Astrocyte (in vitro differentiated cells and primary cell): Measurements from ENCODE around the gene TENM3. TPM values are rescaled to one million over a fixed set of nuclear protein-coding genes. Genes with fewer than 3 reads are reported as not detected.

Experiments
- DNase-seq: peaks from one replicate; pipeline ENCODE4 v3.0.0-alpha.2; 2010; ENCODE audit warnings: low read depth
- FAIRE-seq: peaks from 2 replicates; lab custom pipeline; 2011; peaks lifted over from hg19 to GRCh38; lab: Jason Lieb, UNC
- H2AFZ ChIP-seq: 2 replicates; pipeline ENCODE4 v1.6.0; 2012; ENCODE audit warnings: low read depth, low read length, inconsistent platforms
- H3K27ac ChIP-seq: 2 replicates; pipeline ENCODE4 v1.5.1; 2011; ENCODE audit warnings: low read depth, low read length, inconsistent platforms
- H3K27me3 ChIP-seq: 2 replicates; pipeline ENCODE4 v1.6.0; 2011; ENCODE audit warnings: low read length, inconsistent platforms; ENCODE audit not compliant: insufficient read depth
- H3K36me3 ChIP-seq: 2 replicates; pipeline ENCODE4 v1.5.1; 2011; ENCODE audit warnings: low read length, inconsistent platforms; ENCODE audit not compliant: insufficient read depth
- H3K4me1 ChIP-seq: 2 replicates; pipeline ENCODE4 v1.5.1; 2011; ENCODE audit warnings: low read length, inconsistent platforms; ENCODE audit not compliant: insufficient read depth
- H3K4me2 ChIP-seq: 2 replicates; pipeline ENCODE4 v1.6.0; 2012; ENCODE audit warnings: low read length, inconsistent platforms
- H3K4me3 ChIP-seq: 2 replicates; pipeline ENCODE4 v1.5.1; 2011; ENCODE audit warnings: low read depth, mild to moderate bottlenecking, low read length, inconsistent platforms; ENCODE audit not compliant: insufficient read depth
- H3K79me2 ChIP-seq: 2 replicates; pipeline ENCODE4 v1.6.0; 2012; ENCODE audit warnings: mild to moderate bottlenecking, low read length, inconsistent platforms; ENCODE audit not compliant: insufficient read depth
- H3K9ac ChIP-seq: 2 replicates; pipeline ENCODE4 v1.6.0; 2012; ENCODE audit warnings: mild to moderate bottlenecking, low read length, inconsistent platforms
- H3K9me3 ChIP-seq: 2 replicates; pipeline ENCODE4 v1.5.1; 2012; ENCODE audit warnings: low read depth, mild to moderate bottlenecking, low read length, inconsistent platforms; ENCODE audit not compliant: insufficient read depth
- H4K20me1 ChIP-seq: 2 replicates; pipeline ENCODE4 v1.6.0; 2012; ENCODE audit warnings: low read length, inconsistent platforms; ENCODE audit not compliant: insufficient read depth
- H3K27ac Mint-ChIP-seq: one replicate; pipeline ENCODE4 v1.8.0; 2021; ENCODE audit warnings: mild to moderate bottlenecking, mixed read lengths; ENCODE audit not compliant: unreplicated experiment
- H3K27me3 Mint-ChIP-seq: one replicate; pipeline ENCODE4 v1.8.0; 2021; ENCODE audit warnings: low read depth, mixed read lengths; ENCODE audit not compliant: unreplicated experiment
- H3K36me3 Mint-ChIP-seq: one replicate; pipeline ENCODE4 v1.8.0; 2021; ENCODE audit warnings: low read depth, mixed read lengths; ENCODE audit not compliant: unreplicated experiment
- H3K4me1 Mint-ChIP-seq: one replicate; pipeline ENCODE4 v1.8.0; 2021; ENCODE audit warnings: low read depth, mixed read lengths; ENCODE audit not compliant: unreplicated experiment
- H3K4me3 Mint-ChIP-seq: one replicate; pipeline ENCODE4 v1.8.0; 2021; ENCODE audit warnings: mild to moderate bottlenecking, moderate library complexity, mixed read lengths; ENCODE audit not compliant: unreplicated experiment
- H3K9me3 Mint-ChIP-seq: one replicate; pipeline ENCODE4 v1.8.0; 2021; ENCODE audit warnings: mild to moderate bottlenecking, mixed read lengths; ENCODE audit not compliant: unreplicated experiment
- CTCF ChIP-seq: IDR thresholded peaks from 2 replicates; pipeline ENCODE4 v1.5.1; 2011; ENCODE audit warnings: low read depth, mild to moderate bottlenecking, inconsistent platforms, low read length, moderate library complexity; ENCODE audit not compliant: insufficient read depth
- EZH2 ChIP-seq: IDR thresholded peaks from 2 replicates; pipeline ENCODE4 v1.6.1; 2012; ENCODE audit warnings: mild to moderate bottlenecking, low read length, inconsistent platforms; ENCODE audit not compliant: insufficient read depth
- total RNA-seq: library from RNA; stranded (reverse); gene quantifications from 2 replicates; pipeline ENCODE4 v1.2.1, GENCODE V29; 2021

The TENM3 gene
- total RNA-seq, 1 donor from 2014 or later, result 127 TPM

- Mint-ChIP-seq H3K4me1 (peaks cover 12% of the 10 kb centered on the region), H3K27me3 (no peaks in the 10 kb centered on the region), H3K36me3 (no peaks in the 10 kb centered on the region), H3K9me3 (no peaks in the 10 kb centered on the region), H3K27ac (no peak overlapping the region), H3K4me3 (no peak overlapping the region)
- no peak overlapping the region for H3K4me3 ChIP-seq
- H3K9ac ChIP-seq, result no peak overlapping the region
- FAIRE-seq (no peak), DNase-seq (no peak)
- no peaks in the 10 kb centered on the region for H3K27me3 ChIP-seq
- H3K79me2 ChIP-seq, result peaks cover 71% of the 10 kb centered on the region
- H3K9me3 ChIP-seq, result no peaks in the 10 kb centered on the region
- H3K4me2 ChIP-seq, result no peak overlapping the region
- H3K4me1 ChIP-seq, result no peaks in the 10 kb centered on the region
- H3K27ac ChIP-seq, result no peak overlapping the region
- peaks cover 31% of the 10 kb centered on the region for H4K20me1 ChIP-seq
- no peaks in the 10 kb centered on the region for H3K36me3 ChIP-seq
- H2AFZ ChIP-seq, result no peak overlapping the region
- no peak for TF ChIP-seq CTCF
- TF ChIP-seq EZH2, result no peak
Measured at GRCh38 chr4:182453830-182454229, 210.6 kb downstream of the TENM3 start.

GRCh38 chr4:182454440-182455013, 211.3 kb downstream of the TENM3 start:
- H3K27me3 ChIP-seq, result no peaks in the 10 kb centered on the region
- no peak overlapping the region for H3K4me3 ChIP-seq
- H3K79me2 ChIP-seq, result peaks cover 71% of the 10 kb centered on the region
- no peaks in the 10 kb centered on the region for H3K4me1 ChIP-seq
- no peak overlapping the region for H2AFZ ChIP-seq
- TF ChIP-seq CTCF (no peak), EZH2 (no peak)
- H4K20me1 ChIP-seq, result peaks cover 30% of the 10 kb centered on the region
- Mint-ChIP-seq H3K36me3 (no peaks in the 10 kb centered on the region), H3K27me3 (no peaks in the 10 kb centered on the region), H3K27ac (no peak overlapping the region), H3K4me3 (no peak overlapping the region), H3K4me1 (peaks cover 14% of the 10 kb centered on the region), H3K9me3 (no peaks in the 10 kb centered on the region)
- no peak overlapping the region for H3K27ac ChIP-seq
- H3K36me3 ChIP-seq, result no peaks in the 10 kb centered on the region
- H3K9ac ChIP-seq, result no peak overlapping the region
- no peaks in the 10 kb centered on the region for H3K9me3 ChIP-seq
- H3K4me2 ChIP-seq, result no peak overlapping the region
- FAIRE-seq (no peak), DNase-seq (no peak)

- H3K4me2 ChIP-seq, result no peak overlapping the region
- DNase-seq (no peak), FAIRE-seq (no peak)
- H3K4me1 ChIP-seq, result no peaks in the 10 kb centered on the region
- no peak overlapping the region for H3K27ac ChIP-seq
- no peaks in the 10 kb centered on the region for H3K9me3 Mint-ChIP-seq
- H3K9me3 ChIP-seq, result no peaks in the 10 kb centered on the region
- no peaks in the 10 kb centered on the region for H3K36me3 ChIP-seq
- H2AFZ ChIP-seq, result no peak overlapping the region
- no peak overlapping the region for H3K4me3 ChIP-seq
- peaks cover 31% of the 10 kb centered on the region for H3K79me2 ChIP-seq
- H3K4me1 Mint-ChIP-seq, result no peaks in the 10 kb centered on the region
- H3K27ac Mint-ChIP-seq, result no peak overlapping the region
- H4K20me1 ChIP-seq, result peaks cover 7% of the 10 kb centered on the region
- TF ChIP-seq EZH2, result no peak
- H3K27me3 ChIP-seq, result no peaks in the 10 kb centered on the region
- no peak overlapping the region for H3K9ac ChIP-seq
- peaks cover 5% of the 10 kb centered on the region for H3K36me3 Mint-ChIP-seq
- no peak overlapping the region for H3K4me3 Mint-ChIP-seq
- no peaks in the 10 kb centered on the region for H3K27me3 Mint-ChIP-seq
Measured at GRCh38 chr4:182465114-182465513, 221.9 kb downstream of the TENM3 start.
